ENCODE measurements around the gene TMEM131.
"Not testable (repeated sequence)": the region's sequence is repeated elsewhere in the genome, so short reads cannot be mapped to it uniquely, and the experiment has no call there.

Gene TMEM131

DNA sequence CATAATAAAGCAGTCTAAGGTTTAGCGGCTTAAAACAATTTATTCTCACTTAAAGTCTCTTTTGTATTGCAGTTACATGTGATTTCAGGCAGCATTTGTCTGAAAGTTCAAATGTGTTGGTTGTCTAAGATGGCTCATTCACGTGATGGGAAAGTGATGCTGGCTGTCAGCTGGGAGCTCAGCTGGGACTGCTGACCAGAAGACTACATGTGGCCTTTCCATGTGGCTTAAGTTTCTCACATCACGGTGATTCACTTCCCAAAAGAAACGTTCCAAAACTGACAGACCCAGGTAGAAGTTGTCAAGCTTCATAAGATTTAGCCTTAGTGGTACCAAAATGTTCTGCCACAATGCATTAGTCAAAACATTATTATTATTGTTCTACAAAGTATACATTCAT is 76.9 kb downstream of the TMEM131 start:
- DNase-seq (ENCODE audit: low read depth): no peak
- TF ChIP-seq MYC (IDR thresholded peaks at IDR 0.05; ENCODE audit: low read depth, low read length) (no peak), POLR2A (IDR thresholded peaks at IDR 0.05; ENCODE audit: extremely low read depth, insufficient read length) (no peak)
- TF ChIP-seq, protein P1, sequence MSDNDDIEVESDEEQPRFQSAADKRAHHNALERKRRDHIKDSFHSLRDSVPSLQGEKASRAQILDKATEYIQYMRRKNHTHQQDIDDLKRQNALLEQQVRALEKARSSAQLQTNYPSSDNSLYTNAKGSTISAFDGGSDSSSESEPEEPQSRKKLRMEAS (IDR thresholded peaks at IDR 0.05; ENCODE audit: low read depth, low read length): no peak
- TF ChIP-seq, protein P2, sequence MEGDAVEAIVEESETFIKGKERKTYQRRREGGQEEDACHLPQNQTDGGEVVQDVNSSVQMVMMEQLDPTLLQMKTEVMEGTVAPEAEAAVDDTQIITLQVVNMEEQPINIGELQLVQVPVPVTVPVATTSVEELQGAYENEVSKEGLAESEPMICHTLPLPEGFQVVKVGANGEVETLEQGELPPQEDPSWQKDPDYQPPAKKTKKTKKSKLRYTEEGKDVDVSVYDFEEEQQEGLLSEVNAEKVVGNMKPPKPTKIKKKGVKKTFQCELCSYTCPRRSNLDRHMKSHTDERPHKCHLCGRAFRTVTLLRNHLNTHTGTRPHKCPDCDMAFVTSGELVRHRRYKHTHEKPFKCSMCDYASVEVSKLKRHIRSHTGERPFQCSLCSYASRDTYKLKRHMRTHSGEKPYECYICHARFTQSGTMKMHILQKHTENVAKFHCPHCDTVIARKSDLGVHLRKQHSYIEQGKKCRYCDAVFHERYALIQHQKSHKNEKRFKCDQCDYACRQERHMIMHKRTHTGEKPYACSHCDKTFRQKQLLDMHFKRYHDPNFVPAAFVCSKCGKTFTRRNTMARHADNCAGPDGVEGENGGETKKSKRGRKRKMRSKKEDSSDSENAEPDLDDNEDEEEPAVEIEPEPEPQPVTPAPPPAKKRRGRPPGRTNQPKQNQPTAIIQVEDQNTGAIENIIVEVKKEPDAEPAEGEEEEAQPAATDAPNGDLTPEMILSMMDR (IDR thresholded peaks at IDR 0.05; ENCODE audit: low read depth, low read length): no peak
- no peak overlapping the region for H3K4me3 ChIP-seq (ENCODE audit: low read depth, low read length)

DNA sequence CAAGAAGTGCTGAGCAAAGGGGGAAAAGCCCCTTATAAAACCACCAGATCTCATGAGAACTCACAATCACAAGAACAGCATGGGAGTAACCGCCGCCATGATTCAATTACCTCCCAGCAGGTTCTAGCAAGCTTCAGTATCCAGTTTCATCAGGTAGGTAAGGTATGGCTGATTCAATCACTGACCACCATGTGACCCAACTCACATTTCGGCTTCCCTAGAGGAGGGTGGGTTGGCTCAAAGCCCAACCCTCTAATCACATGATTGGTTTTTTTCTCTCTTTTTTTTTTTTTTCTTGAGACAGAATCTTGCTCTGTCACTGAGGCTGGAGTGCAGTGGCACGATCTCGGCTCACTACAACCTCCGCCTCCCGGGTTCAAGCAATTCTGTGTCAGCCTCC is 78.1 kb downstream of the TMEM131 start:
- not testable (repeated sequence) for DNase-seq (ENCODE audit: low read depth); H3K4me3 ChIP-seq (ENCODE audit: low read depth, low read length)

DNA sequence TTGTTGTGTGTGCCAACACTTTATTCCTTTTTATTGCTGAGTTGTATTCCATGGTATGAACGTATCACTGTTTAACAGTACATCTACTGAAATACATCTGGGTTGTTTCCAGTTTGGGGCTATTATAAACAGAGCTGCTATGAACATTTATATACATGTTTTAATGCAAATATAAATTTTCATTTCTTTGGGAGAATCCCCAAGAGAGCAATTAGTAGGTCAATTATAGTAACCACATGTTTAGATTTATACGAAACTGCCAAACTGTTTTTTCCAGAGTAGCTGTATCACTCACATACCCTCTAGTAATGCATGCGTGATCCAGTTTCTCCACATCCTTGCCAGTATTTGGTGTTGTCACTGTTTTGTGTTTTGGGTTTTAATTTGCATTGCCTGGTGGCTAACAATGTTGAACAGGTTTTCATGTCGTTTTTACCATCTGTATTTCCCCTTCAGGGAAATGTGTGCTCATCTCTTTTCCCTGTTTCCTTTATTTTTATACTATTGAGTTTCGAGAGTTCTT is 81.0 kb downstream of the TMEM131 start:
- H3K4me3 ChIP-seq (ENCODE audit: low read depth, low read length): no peak overlapping the region
- TF ChIP-seq POLR2A (IDR thresholded peaks at IDR 0.05; ENCODE audit: extremely low read depth, insufficient read length) (no peak), MYC (IDR thresholded peaks at IDR 0.05; ENCODE audit: low read depth, low read length) (no peak)
- TF ChIP-seq, protein P1 (IDR thresholded peaks at IDR 0.05; ENCODE audit: low read depth, low read length): no peak
- TF ChIP-seq, protein P2 (IDR thresholded peaks at IDR 0.05; ENCODE audit: low read depth, low read length): no peak
- no peak for DNase-seq (ENCODE audit: low read depth)

DNA sequence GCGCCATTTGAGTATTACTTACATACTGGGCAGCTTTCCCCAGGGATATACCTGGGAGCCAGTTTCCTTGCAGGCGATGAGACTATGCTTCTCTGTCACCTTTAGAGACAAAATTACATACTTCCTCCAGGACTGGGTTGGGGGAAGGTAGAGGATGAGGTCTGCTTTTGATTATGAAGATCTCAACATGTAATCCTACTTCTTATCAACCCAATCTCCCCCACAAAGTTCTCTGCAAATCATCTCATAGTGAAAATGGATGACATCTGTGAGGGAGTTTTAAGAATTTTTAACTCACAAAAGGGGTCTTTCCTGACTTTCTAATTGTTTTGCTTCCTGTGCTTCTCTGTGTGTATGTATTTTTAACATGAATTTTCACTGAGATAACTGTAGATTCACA is 81.9 kb downstream of the TMEM131 start:
- DNase-seq (ENCODE audit: low read depth): no peak
- no peak overlapping the region for H3K4me3 ChIP-seq (ENCODE audit: low read depth, low read length)
- TF ChIP-seq, protein P2 (IDR thresholded peaks at IDR 0.05; ENCODE audit: low read depth, low read length): no peak

DNA sequence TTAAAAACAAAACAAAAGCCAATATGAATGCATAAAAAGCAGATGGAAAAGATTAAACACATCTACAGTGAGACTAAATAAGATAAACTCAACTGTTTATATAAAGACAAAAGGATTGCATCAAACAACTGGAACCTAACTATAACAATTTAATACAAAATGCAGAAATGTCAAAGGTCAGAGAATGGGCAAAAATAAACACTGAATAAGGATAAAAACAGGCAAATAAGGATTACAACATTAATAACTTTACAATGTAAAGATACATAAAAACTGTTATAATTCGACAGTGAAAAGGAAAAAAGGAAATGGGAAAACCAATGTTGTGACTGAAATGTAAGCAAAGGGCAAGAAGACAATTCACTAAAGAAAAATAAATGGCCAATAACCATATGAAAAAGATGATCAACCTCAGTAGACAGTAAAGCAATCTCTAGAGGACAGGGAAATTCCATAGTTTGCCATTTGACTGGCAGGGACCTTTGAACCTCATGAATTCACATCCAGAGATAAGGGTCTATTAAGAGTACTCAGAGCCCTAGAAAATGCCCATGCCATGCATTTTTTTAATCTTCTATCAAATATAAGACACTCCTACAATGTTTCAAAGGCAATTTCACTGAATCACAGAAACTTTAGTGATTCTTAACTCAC is 83.7 kb downstream of the TMEM131 start:
- no peak for DNase-seq (ENCODE audit: low read depth)
- H3K4me3 ChIP-seq (ENCODE audit: low read depth, low read length): no peak overlapping the region
- TF ChIP-seq POLR2A (IDR thresholded peaks at IDR 0.05; ENCODE audit: extremely low read depth, insufficient read length) (no peak), MYC (IDR thresholded peaks at IDR 0.05; ENCODE audit: low read depth, low read length) (no peak)
- TF ChIP-seq, protein P1 (IDR thresholded peaks at IDR 0.05; ENCODE audit: low read depth, low read length): no peak
- TF ChIP-seq, protein P2 (IDR thresholded peaks at IDR 0.05; ENCODE audit: low read depth, low read length): no peak

DNA sequence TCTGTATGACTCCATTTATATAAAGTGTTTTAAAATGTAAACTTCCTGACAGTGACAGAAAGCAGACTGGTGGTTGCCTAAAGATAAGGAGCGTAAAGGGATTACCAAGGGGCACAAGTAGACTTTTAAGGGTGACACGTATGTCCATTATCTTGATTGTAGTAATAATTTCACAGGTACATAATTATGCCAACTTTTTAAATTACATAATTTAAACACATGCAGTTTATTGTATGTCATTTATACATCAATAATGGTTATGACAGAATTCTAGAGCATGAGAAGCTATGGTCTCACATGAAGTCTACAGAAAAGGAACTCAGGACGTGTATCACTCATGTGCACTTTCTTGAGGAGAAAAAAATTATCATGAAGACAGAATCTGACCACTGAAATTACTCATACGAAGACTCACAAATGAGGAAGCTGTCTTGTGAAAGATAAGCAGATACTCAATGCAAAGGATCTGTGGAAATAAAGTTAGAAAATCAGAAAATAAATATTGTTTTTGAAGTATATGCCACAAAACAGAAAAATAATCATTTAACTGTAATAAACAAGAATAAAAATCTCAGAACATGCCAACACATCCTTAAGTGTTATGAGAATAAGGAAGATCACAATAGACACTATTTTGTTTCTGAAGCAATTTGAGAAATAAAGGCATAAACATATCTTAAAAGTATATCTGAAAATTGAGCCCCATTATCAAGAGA is 84.4 kb downstream of the TMEM131 start:
- no peak for TF ChIP-seq POLR2A (IDR thresholded peaks at IDR 0.05; ENCODE audit: extremely low read depth, insufficient read length)
- TF ChIP-seq, protein P2 (IDR thresholded peaks at IDR 0.05; ENCODE audit: low read depth, low read length): no peak
- 0 out of 2 replicates have a peak, but pooled peaks have one; percentile 30 for TF ChIP-seq MYC (IDR thresholded peaks at IDR 0.05; ENCODE audit: low read depth, low read length)
- TF ChIP-seq, protein P1 (IDR thresholded peaks at IDR 0.05; ENCODE audit: low read depth, low read length): peak; percentile 38; the same call in 1 of the 2 replicates
- no peak overlapping the region for H3K4me3 ChIP-seq (ENCODE audit: low read depth, low read length)
- DNase-seq (ENCODE audit: low read depth): peak; percentile 90

All from NB4 (cell line).